NCI-H128 (cell line): ENCODE measurements around the gene MARCHF4.

Experiments
- DNase-seq: peaks from one replicate; lab custom pipeline; 2025; ENCODE audit not compliant: unreplicated experiment; lab: John Stamatoyannopoulos, UW

The MARCHF4 gene

DNA sequence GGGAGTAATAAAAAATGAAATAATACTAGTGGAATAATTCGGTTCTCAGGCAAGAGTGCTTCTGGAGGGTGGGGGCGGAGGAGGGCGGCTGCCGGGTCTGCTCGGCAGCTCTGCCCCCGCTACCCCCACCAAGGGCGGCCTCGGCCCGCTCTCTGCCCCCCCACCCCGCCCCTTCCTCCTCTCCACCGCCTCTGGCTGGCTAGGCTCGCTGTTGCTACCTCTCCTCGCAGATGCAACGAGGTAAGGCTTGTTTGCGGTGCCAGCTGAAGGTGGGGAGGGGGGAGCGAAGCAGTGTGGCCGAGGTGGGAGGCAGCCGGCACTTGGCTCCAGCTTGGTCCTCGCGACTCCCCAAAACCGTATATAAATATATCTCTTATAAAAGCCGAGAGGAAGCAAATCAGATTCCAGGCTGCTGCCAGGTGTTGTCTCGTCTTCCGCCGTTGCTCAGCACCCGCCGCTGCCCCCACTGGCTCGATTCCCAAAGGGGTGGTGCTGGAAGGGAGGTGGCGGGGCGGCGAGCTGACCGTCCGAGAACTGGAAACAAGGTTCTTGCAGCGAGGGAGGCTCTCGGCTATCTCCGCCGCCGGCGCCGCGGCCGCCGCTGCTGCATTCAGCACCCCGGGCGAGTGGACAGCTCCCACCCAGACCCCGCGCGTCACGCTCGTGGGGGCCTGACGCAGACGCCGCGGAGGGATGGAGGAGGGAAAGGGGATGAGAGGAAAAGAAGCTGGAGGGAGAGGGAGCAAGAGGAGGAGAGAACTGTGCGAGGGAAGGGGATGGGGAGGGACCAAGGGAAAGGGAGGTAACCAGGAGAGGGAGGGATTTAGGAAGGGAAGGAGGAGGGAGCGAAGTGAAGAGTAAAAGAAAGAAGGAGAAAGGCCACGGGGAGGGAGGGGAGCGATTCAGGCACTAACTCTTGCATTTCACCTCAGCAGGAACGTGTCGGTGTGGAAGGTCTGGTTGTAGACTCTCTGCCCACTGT lies at the start of gene MARCHF4:
TSS of gene MARCHF4 (minus strand) at position 763 of the 982 bp plus-strand sequence. CDS start 2,223 bp downstream, outside the sequence.
- DNase-seq: peak; percentile 38

DNA sequence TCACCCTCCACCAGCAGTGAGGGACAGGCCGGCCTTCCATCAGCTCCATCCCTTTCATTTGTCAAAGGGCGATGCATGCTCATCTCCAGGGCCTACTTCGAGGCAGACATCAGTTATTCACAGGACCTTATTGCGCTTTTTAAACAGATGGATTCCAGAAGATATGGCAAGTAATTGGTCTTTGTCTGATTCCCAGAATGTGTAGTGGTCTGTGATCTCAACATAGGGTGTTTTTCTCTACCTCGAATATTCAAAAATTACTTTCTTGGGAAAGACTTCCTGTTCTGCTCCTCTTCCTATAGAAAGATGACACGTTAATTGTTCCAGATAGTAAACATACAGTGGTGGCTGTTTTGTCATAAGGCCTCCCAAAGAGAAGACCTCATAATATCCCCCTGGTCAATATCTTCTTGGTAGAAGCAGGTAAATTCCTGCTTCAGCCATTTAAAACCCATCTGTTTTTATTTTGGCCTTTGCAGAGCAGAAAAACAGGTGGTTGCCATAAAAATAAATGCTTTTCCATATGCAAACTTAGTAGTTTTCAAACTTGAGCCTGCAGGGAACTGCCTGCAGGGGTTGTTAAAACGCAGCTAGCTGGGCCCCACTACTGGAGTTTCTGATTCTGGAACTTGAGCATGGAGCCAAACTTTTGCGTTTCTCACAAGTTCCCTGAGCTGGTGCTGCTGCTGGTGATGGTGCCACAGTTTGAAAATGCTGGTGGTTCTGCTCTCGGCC lies 48.3 kb upstream of the MARCHF4 start:
- no peak for DNase-seq

GRCh38 chr2:216418981-216419380 lies 46.7 kb upstream of the MARCHF4 start:
- no peak for DNase-seq

DNA sequence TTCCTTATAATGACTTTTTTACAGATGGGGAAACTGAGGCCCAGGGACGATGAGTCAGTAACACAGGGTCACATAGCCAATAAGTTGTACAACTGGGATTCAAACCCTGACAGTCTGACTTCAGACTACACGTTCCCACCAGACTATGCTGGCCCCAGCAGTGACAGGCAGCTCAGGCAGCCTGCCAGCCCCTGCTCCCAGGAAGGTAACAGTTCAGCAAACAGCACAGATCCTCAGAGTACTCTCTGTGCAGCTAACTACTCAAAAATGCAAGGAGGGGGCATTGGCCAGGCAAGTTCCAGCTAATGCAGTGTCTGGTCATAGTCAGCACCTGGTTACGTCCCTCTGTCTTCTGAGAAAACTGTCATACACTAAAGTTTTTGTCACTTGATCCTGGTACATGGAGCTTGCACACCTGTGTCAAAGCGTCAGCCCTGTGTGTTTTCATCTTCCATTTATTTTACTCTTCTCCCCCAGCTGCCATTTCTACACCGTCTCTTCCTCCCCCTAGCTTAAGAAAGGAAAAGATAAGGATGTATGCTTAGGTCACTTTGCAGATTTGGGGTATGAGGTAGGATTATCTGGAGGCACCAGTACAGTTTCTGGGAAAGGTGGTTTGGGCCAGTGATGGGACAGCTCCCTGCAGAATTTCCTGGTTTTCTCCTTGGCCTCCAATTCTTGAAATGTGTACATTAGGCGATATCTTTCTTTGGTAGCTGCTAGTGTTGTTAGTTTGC lies 44.5 kb upstream of the MARCHF4 start:
- DNase-seq: no peak

- no peak for DNase-seq
Observed at GRCh38 chr2:216415541-216415940, 43.3 kb upstream of the MARCHF4 start.

- DNase-seq: no peak
Observed at GRCh38 chr2:216414772-216415319, 42.6 kb upstream of the MARCHF4 start.

- no peak for DNase-seq
Observed at GRCh38 chr2:216413882-216414281, 41.6 kb upstream of the MARCHF4 start.

GRCh38 chr2:216412022-216412999 lies 40.0 kb upstream of the MARCHF4 start, which contains the start of gene SMARCAL1:
Gene SMARCAL1 (plus strand): TSS chr2:216412484. CDS start chr2:216414705, 2,221 bp downstream.
- peak; percentile 90 for DNase-seq

GRCh38 chr2:216410550-216410949 lies 38.3 kb upstream of the MARCHF4 start:
- DNase-seq: no peak

DNA sequence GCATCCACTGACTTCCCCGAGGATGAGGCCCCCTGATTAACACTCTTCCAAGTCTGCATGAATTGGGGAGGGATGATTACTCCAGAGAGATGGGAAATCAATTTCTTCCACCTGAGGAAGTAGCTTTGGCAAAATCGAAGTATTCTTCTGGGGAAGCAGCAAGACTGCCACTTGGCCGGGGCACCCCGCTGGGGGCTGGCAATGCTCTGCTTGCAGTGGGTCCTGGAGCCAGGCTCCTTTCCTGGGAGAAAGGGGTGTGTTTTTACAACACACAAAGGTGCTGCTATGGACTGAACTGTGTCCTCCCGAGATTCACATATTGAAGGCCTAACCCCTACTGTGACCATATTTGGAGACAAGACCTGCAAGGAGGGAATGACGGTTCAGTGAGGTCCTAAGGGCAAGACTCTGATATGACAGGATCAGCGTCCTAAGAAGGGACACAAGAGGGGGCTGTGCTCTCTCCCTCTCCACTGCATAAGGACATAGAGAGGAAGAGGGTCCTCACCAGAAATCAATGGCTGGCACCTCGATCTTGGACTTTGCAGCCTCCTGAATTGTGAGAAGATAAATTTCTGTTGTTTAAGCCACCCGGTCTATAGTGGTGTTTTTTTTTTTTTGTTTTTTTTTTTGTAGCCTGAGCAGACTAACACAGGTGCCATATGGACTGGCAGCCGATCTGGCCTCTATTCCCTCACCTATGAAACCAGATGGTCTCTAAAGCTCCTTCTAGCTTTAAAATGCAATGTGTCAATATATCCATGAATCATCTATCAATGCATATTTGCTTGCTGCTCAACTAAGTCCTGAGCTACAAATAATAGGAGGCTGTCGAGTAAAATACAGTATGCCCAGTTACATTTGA lies 36.4 kb upstream of the MARCHF4 start:
- no peak for DNase-seq

GRCh38 chr2:216406826-216407225 lies 34.5 kb upstream of the MARCHF4 start:
- no peak for DNase-seq

GRCh38 chr2:216405588-216405987 lies 33.3 kb upstream of the MARCHF4 start:
- no peak for DNase-seq

DNA sequence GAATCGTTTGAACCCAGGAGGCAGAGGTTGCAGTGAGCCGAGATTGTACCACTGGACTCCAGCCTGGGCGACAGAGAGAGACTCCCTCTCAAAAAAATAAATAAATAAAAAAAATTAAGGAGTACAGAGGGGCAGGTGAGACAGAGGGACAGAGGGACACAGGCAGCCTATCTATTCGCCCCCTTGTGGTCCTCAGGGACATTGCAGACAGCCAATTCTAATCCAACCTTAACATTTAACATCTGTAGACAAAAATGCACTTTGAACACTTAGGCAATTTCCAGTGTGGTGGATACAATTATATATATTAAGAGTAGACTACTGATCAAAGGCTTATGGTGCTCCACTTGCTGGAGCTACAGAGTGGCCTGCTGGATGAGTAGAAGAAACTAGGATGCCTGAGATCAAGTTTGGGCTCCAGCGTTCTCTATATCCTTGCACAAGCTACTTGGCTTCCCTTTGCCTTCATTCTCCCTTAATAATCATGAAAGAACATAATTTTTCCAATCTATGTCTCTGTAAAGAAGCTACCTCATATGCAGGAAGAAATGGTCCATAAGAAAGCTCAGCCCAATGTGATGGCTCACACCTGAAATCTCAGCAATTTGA lies 31.8 kb upstream of the MARCHF4 start:
- no peak for DNase-seq

DNA sequence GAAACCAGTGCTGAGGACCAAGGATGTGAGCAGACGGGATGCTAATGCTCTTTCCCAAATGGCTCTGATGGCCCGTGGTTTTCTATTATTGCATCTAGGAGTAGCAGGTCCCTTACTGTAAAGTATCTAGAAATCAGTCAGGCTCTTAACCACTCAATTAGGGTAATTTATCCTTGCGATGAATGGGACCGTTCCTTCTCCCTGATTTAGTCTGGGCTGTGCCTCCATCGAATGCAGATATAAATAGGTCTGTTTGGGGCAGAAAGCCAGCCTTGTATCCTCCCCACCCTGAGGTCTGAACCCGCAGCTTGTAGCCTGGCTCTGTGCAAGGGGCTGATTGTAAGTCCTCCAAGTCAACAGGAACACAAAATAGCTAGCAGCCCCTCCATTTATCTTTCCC lies 30.5 kb upstream of the MARCHF4 start:
- DNase-seq: no peak

DNA sequence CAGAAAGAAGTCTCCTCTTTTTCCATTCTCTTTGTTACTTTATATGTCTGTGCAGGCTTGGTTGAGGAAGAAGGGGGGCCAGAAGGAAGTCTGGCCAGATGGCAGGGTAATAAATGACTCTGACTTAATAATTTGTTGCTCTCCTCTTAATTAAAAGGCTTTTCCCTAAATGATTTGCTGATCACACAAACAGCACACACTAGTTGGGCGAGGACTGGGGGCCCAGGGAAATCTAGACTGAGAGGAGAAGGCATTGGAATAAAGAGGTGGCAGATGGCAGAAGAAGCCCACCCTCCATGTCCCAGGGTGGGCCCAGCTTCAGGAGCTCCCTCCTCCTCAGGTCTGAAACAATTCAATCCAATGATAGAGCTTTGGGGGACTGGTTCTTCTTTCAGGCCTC lies 27.3 kb upstream of the MARCHF4 start:
- no peak for DNase-seq

- DNase-seq: no peak
Observed at GRCh38 chr2:216394881-216395280, 22.6 kb upstream of the MARCHF4 start.

- DNase-seq: no peak
Observed at GRCh38 chr2:216392945-216393840, 20.9 kb upstream of the MARCHF4 start.
